SK-N-SH (cell line): ENCODE measurements around the gene TTC21A.

Source experiments
- EZH2phosphoT487 ChIP-seq: fragments of 200-600 bp; sonication (generic); IDR thresholded peaks from 2 replicates; pipeline ENCODE4 v1.6.1; 2017; ENCODE audit warnings: low read depth, mixed run types, mild to moderate bottlenecking, antibody characterized with exemption, moderate library complexity, borderline replicate concordance
- FOXM1 ChIP-seq: IDR thresholded peaks from 2 replicates; pipeline ENCODE4 v1.4.0; 2012; ENCODE audit warnings: low read depth, mild to moderate bottlenecking
- JUND ChIP-seq: IDR thresholded peaks from 2 replicates; pipeline ENCODE4 v1.4.0; 2012
- MXI1 ChIP-seq: IDR thresholded peaks from 2 replicates; pipeline ENCODE4 v1.6.1; 2012; ENCODE audit warnings: mild to moderate bottlenecking, low read depth, low read length, improper control_type of control experiment
- SMC3 ChIP-seq: IDR thresholded peaks from 2 replicates; pipeline ENCODE4 v1.6.1; 2012; ENCODE audit warnings: low read depth, low read length, improper control_type of control experiment
- YY1 ChIP-seq: IDR thresholded peaks from 2 replicates; pipeline ENCODE4 v1.4.0; 2012; ENCODE audit warnings: low read depth, mild to moderate bottlenecking

DNA sequence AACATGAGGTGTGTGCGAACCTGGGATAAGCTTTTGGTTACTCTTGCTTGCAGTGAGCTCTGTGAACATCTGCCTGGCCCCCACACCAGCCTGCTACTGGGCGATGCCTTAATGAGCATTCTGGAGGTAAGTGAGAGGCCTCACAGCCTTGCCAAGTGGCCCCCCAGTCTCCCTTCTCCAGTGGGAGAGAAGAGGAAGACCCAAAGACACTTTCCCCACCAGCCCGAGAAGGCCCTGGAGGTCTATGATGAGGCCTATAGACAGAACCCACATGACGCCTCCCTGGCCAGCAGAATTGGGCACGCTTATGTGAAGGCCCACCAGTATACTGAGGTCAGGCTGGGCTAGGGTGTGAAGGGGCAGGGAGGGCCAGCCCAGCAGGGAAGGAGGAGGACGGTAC lies 22.5 kb downstream of the TTC21A start:
- TF ChIP-seq MXI1 (no peak), YY1 (no peak), SMC3 (no peak), EZH2phosphoT487 (no peak), JUND (no peak), FOXM1 (no peak)
